H54 (cell line): ENCODE results near the gene RIOK2.

ENCODE experiments used
- DNase-seq: peaks from one replicate; pipeline ENCODE4 v3.0.0; 2011; ENCODE audit warnings: low spot score, mixed read lengths; ENCODE audit not compliant: insufficient read length
- FAIRE-seq: peaks from 3 replicates; lab custom pipeline; 2011; peaks lifted over from hg19 to GRCh38; lab: Jason Lieb, UNC
- POLR2A ChIP-seq: IDR thresholded peaks from 2 replicates; pipeline ENCODE4 v1.6.1; 2011; ENCODE audit warnings: low read depth, mild to moderate bottlenecking, low read length

RIOK2 gene

DNA sequence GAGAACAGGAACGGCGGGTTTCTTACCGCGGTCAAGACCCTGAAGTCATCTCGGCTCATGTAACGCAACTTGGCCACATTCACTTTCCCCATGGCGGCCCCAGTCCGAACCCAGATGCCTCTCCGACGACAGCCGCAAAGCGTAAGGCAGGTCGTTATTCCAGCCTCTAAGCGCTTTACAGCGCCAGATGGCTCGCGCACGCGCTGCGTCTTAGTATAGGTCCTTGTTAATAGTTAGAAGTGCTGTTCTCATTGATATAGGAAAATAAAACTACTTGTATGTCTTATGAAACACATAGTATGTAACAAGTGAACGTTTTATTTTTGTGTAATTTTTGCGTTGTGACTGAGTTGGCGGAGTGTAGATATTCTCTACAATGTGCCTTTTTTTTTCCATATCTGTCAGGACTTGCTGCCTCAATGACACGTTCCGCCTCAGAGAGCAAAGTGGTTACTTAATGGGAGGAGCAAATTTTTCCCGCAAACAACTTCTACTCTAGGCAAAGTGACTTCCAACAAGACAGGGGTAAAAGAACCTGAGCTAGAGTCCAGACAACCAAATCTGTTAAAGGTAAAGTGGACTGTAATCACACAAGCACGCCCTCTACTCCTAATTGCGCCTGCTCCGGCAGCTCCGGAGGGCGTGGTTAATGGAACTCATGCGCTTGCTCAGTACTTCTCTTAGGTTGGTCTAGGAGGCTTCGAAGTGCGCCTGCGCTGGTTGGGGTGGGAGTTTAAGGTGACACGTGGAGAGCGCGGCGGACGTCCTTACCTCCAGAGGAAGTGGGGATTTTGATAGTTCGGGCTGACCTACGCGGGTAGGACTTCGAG, at the start of gene RIOK2:
Gene RIOK2, minus strand, starts transcription at position 148 of the 830 bp plus-strand sequence. Its CDS starts 56 bp downstream, at position 92.
- FAIRE-seq (peak; percentile 96), DNase-seq (peak; percentile 55)
- peak; percentile 88 for TF ChIP-seq POLR2A

DNA sequence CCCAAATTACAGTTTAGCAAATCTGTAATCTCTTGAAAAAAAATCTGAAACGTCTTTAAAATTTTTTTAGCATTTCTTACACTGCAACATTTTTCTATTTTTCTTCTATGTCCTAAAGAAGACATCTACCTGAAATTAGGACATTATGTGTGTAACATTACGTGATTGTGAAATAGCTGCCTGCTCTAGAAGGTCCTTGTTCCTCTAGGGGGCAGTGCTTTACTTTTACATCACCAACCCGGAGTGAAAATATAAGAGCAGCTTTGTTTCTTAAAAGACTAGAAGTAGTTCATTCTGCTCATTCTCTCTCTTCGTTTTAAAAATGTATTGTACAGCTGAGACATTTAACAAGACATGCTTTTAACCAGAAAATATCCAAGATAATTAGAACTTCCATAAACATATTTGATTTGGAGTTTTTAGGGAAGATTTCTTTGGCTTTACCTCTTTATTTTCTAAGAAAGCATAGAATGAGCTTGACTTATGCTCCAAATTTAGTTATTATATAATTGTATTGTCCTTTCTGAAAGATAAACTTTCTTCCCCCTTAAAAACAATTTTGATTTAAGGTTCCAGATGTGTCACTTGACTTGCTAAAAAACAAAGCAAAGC, 48.1 kb upstream of the RIOK2 start:
- FAIRE-seq (peak; percentile 89), DNase-seq (peak; percentile 6)
- TF ChIP-seq POLR2A: no peak

DNA sequence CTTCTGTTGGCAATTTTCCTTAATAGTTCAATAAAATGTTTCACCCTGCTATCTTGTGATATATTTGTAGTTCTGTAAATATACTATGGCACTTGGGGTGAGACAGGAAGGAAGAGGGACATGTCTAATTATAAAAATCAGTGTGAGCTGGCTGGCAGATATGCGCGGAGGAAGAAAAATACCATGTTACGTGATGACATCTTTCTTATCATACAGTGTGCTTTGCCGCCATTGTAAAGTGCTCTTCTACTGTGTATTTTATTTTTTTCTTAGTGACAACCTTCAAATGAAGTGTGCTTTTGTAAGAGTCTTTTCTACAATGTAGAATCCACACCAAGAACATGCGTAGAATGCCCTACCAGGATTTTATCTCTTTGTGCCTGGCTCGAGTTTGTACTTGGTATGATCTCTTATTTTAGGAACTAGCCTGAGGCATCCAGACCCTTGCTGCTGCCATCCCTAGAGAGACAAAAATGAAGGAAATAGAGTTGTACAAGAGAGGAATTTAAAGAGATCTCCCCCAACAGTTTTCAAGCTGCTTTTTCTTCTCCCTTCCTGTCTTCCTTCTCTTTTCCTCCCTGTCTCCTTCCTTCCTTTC, 46.7 kb upstream of the RIOK2 start:
- TF ChIP-seq POLR2A: no peak
- FAIRE-seq: no peak
- no peak for DNase-seq

DNA sequence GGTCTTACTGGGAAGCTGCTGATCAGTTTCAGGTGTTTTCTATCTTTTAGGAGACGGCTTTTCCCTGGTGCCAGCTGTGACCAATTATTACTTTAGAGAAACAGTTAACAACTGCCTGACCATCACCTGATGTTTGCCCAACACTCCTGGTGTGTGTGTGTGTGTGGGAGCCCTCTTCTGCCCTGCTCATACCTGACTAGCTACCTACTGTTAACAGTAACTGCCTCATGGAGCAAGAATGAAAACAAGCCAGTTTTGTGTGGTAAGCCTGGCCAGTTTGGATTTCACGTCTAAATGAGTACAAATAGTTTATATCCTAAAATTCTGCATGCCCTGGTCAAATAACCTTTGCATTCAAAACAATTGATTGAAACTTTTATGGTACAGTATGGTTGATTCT, 46.1 kb upstream of the RIOK2 start:
- TF ChIP-seq POLR2A: no peak
- DNase-seq (no peak), FAIRE-seq (no peak)

DNA sequence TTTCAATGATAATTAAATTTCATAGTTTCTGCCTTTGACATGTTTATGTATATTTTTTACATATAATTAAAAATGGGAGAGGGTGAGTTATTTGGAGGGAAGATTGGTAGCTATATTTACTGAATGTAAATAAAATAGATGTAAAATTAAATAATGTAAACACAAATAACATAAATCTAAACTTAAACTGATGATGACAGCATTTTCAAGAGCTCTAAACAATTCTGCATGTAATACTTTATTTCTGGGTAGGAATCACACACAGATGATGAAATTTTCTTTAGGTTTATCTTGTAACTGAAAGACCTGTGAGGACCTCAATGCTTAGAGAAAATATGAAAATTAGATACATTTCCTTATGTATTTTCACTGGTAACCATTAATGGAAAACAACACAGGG, 42.2 kb upstream of the RIOK2 start:
- DNase-seq (no peak), FAIRE-seq (no peak)
- no peak for TF ChIP-seq POLR2A

DNA sequence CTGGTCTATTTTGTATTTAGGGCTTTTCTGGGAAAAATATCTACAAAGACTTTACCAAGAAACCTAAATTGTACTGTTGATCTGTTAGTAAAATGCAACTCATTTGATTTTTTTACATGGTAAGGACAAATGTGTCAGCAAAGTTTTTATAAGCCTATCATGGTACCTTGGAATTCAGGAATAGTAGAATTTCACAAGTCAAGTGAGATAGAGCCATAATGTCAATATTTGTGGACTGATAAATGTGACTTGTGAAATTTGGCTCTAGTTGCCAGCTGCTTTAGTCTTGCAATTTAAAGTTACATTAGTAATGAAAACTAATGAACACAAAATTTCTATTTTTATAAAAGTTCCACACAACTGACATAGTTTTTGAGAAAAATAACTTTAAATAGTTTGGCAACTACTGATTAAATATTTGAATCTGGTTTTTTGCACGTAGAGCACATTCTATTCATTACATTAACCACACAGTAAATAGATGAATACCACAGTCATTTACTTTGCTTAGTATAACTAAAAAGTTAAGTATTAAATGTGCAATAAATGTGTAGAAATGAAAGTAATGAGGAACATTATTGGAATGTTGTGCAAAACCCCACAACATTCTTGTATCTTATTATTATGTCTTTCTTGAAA, 41.2 kb upstream of the RIOK2 start:
- DNase-seq (no peak), FAIRE-seq (no peak)
- TF ChIP-seq POLR2A: no peak

DNA sequence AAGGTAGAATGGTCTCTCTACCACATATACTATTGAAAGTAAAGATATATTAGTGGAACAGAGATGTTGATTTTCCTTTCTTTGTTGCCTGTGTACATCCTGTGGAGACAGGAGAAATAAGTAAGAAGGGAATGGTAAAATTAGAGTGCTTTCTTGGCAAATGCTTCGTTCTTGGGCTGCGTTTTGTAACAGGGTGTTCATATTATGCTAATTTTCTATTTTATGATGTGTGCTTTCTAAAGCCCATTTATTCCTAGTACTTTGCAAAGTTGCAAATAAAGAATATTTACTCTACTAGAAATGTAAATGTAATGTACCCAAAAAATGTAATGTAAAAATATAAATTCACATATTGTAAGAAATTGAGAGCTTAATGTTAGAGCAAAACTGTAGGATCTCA, 40.5 kb upstream of the RIOK2 start:
- no peak for DNase-seq
- no peak for FAIRE-seq
- TF ChIP-seq POLR2A: no peak

DNA sequence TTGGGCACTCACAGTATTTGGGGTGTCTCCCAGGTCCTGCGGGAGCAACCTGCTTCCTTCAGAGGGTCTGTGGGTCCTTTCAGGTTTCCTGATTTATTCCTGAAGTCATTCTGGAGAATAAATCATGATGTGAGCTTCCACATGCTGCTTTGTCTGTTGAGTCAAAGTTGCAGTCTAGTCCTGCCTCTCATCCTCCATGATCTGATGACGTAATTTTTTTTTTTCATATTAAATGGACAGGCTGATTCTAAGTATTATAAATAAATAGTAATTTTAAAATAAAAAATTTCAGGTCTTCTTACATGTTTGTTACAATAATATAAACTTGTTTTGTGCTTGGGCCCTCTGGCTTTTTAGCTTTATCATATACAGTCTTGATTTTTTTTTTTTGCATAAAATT, 26.3 kb upstream of the RIOK2 start:
- DNase-seq (no peak), FAIRE-seq (no peak)
- no peak for TF ChIP-seq POLR2A

DNA sequence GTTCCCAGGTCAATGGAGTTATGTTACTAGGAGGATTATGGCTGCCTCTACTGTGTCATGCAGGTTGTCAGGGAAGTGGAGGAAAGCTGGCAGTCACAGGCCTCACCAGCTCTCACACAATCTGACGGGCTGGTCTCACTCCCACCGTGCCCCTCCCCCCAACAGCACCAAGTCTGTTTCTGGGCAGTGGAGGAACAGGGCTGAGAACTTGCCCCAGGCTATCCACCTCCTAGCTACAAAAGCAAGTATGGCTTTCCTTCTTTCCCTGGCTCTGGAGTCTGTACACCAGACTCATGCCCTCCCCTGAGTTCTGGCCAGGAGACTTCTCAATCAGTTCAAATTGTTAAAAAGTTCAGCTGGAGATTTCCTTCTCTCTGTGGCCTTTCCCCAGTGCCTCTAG, 25.7 kb upstream of the RIOK2 start:
- DNase-seq: no peak
- no peak for FAIRE-seq
- no peak for TF ChIP-seq POLR2A

DNA sequence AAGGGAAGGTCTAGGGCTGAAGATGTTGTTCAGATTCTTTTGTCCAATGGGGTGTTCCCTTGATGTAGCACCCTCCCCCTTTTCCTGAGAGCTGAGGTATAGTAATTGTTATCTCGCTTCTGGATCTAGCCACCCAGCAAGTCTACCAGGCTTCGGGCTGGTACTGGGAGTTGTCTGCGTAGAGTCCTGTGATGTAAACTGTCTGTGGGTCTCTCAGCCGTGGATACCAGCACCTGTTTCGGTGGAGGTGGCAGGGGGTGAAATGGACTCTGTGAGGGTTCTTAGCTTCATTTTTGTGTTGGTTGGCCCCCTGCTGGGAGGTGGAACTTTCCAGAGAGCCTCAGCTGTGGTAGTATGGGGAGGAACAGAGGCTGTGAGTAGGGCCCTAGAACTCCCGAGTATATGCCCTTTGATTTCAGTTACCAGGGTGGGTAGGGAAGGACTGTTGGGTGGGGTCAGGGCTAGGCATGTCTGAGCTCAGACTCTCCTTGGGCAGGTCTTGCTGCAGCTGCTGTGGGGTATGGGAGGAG, 25.2 kb upstream of the RIOK2 start:
- FAIRE-seq (peak; percentile 20), DNase-seq (no peak)
- TF ChIP-seq POLR2A: no peak

DNA sequence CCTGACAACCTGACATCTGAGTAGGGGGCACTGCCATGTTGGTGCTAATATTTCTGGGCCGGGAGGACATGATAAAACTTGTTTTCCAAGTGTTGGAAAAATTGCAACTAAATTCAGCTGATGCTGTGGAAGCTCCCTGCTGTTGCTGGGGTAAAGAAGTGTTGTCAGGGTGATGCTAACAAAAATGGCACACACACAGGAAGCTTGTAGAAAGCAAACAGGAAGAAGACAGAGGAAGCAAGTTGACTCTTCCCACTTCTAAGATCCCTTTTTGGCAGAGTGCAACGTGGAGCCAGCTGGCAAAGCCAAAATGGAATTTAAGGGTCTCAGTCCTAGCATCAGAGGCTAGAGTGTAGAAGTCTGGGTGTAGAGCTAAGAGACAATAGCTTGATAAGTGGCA, 11.3 kb upstream of the RIOK2 start:
- TF ChIP-seq POLR2A: no peak
- DNase-seq: no peak

DNA sequence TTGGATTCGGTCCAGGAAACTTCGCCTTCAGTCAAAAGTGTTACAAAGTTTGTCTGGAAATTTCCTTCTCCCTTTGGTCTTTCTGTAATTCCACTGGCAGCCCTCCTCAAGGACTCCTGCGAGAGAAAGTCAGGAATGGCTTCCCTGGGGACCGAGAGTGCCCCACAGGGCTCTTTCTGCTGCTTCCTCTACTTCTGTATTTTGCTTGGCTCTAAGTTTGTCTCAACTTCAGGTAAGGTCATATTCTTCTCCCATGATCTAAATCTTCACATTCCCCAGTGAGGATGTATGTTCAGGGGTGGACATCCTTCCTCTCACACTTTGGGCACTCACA, 10.3 kb upstream of the RIOK2 start:
- DNase-seq (no peak), FAIRE-seq (no peak)
- TF ChIP-seq POLR2A: no peak

More for the DNA sequence above, 11.3 kb upstream of the RIOK2 start:
- FAIRE-seq: no peak

DNA sequence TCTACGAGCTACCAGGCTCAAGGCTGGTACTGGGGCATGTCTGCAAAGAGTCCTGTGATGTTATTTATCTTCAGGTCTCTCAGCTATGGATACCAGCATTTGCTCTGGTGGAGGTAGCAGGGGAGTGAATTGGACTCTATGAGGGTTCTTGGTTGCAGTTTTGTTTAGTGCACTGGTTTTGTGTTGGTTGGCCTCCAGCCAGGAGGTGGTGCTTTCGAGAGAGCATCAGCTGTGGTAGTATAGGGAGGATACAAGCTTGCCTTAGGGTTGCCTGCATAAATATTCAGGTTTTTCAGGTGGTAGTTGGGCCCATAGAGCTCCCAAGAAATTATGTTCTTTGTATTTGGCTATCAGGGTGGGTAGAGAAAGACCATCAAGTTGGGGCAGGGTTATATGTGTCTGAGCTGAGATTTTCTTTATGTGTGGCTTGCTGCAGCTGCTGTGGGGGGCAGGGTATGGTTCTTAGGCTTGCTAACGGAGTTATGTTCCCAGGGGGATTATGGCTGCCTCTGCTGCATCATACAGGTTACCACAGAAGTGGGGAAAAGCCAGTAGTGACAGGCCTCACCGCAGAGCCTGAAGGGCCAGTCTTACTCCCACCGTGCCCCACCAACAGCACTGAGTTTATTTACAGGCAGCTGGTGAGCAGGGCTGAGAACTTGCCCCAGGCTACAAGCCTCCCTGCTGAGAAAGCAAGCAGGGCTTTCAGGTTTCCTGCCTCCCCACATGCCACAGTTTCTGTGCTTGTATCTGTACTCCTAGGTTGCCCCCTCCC, 9.7 kb upstream of the RIOK2 start:
- no peak for DNase-seq
- no peak for FAIRE-seq
- TF ChIP-seq POLR2A: no peak
